Left renal pelvis (tissue), 4 donors: ENCODE measurements around the gene GPR27. TPM values are rescaled to one million over a fixed set of nuclear protein-coding genes. Genes with fewer than 3 reads are reported as not detected.

ENCODE experiments used
- DNase-seq, 4 donors: peaks; one replicate each; pipeline ENCODE4 v3.0.0-alpha.2; 2013; ENCODE audit warnings: low read depth in 4 of 4, low spot score in 3 of 4
- polyA plus RNA-seq, 4 donors: library from polyadenylated mRNA; unstranded; fragments of 120-200 nt; gene quantifications; one replicate each; pipeline ENCODE4 v1.2.1, GENCODE V29; 2013; ENCODE audit not compliant: insufficient read length in 4 of 4

Gene GPR27
- 1 to 10 TPM; 7.2 to 9.9 (median 8.9) TPM for polyA plus RNA-seq

GRCh38 chr3:71753701-71754609, at the start of gene GPR27:
TSS of gene GPR27 (plus strand) at chr3:71753855. CDS start at chr3:71754050, 195 bp downstream.
- DNase-seq: peak in 1 of 4 donors; percentile 47

GRCh38 chr3:71704915-71705314, 48.7 kb upstream of the GPR27 start:
- DNase-seq: no peak

GRCh38 chr3:71705681-71706080, 48.0 kb upstream of the GPR27 start:
- DNase-seq: no peak

- DNase-seq: no peak
Observed at GRCh38 chr3:71707595-71707994, 46.1 kb upstream of the GPR27 start.

- DNase-seq: no peak
Observed at GRCh38 chr3:71708476-71709105, 45.1 kb upstream of the GPR27 start.

GRCh38 chr3:71709908-71710511, 43.6 kb upstream of the GPR27 start:
- DNase-seq: no peak

- no peak for DNase-seq
Observed at GRCh38 chr3:71710906-71711494, 42.7 kb upstream of the GPR27 start.

- no peak for DNase-seq
Observed at GRCh38 chr3:71713041-71713440, 40.6 kb upstream of the GPR27 start.

GRCh38 chr3:71714595-71714994, 39.1 kb upstream of the GPR27 start:
- DNase-seq: no peak

GRCh38 chr3:71718072-71718471, 35.6 kb upstream of the GPR27 start:
- no peak for DNase-seq

- DNase-seq: no peak
Observed at GRCh38 chr3:71721002-71721401, 32.7 kb upstream of the GPR27 start.

GRCh38 chr3:71721651-71722157, 32.0 kb upstream of the GPR27 start:
- DNase-seq: no peak

- DNase-seq: no peak
Observed at GRCh38 chr3:71722693-71723092, 31.0 kb upstream of the GPR27 start.

- DNase-seq: no peak
Observed at GRCh38 chr3:71723452-71724170, 30.0 kb upstream of the GPR27 start.

- no peak for DNase-seq
Observed at GRCh38 chr3:71724171-71724453, 29.5 kb upstream of the GPR27 start.

GRCh38 chr3:71724584-71725270, 28.9 kb upstream of the GPR27 start:
- no peak for DNase-seq

GRCh38 chr3:71725271-71725991, 28.2 kb upstream of the GPR27 start, which contains the start of gene EIF4E3:
TSS of gene EIF4E3 (minus strand) at chr3:71725402. CDS start at chr3:71725367, 35 bp downstream.
- no peak for DNase-seq

- DNase-seq: no peak
Observed at GRCh38 chr3:71726146-71726545, 27.5 kb upstream of the GPR27 start.
